SU-DHL-6 (cell line): ENCODE measurements around the gene TMEM233.

Experiments used
- H2AFZ ChIP-seq: fragments of 200-600 bp; sonication (generic); 2 replicates; pipeline ENCODE4 v1.6.1; 2014; ENCODE audit warnings: low read depth, mild to moderate bottlenecking, moderate library complexity, mixed read lengths, antibody characterized with exemption, low read length; ENCODE audit not compliant: severe bottlenecking
- H3F3A ChIP-seq: fragments of 200-600 bp; shearing (Covaris generic); 2 replicates; pipeline ENCODE4 v1.6.0; 2016; ENCODE audit warnings: antibody characterized with exemption, mild to moderate bottlenecking; ENCODE audit not compliant: insufficient read depth
- H3K27ac ChIP-seq: fragments of 200-600 bp; sonication (generic); 2 replicates; pipeline ENCODE4 v1.5.1; 2016; ENCODE audit warnings: low read depth, mild to moderate bottlenecking, low read length, moderate library complexity, mixed read lengths
- H3K27me3 ChIP-seq: fragments of 200-600 bp; sonication (generic), shearing (Covaris generic); 2 replicates; pipeline ENCODE4 v1.6.0; 2014; ENCODE audit warnings: mild to moderate bottlenecking, low read length
- H3K36me3 ChIP-seq: fragments of 200-600 bp; sonication (generic); 2 replicates; pipeline ENCODE4 v1.6.1; 2014; ENCODE audit warnings: mild to moderate bottlenecking, low read length, mixed read lengths
- H3K4me2 ChIP-seq: fragments of 300-600, 200-600 bp; shearing (Covaris generic), sonication (generic); 2 replicates; pipeline ENCODE4 v1.6.0; 2014; ENCODE audit warnings: low read length, low read depth, mild to moderate bottlenecking; ENCODE audit not compliant: poor library complexity, severe bottlenecking
- H3K4me3 ChIP-seq: fragments of 200-600 bp; sonication (generic); 2 replicates; pipeline ENCODE4 v1.5.1; 2014; ENCODE audit warnings: antibody characterized with exemption, low read length, mild to moderate bottlenecking, mixed read lengths; ENCODE audit not compliant: insufficient read depth, poor library complexity, severe bottlenecking
- H3K79me2 ChIP-seq: fragments of 200-600 bp; sonication (generic); 2 replicates; pipeline ENCODE4 v1.6.1; 2014; ENCODE audit warnings: mild to moderate bottlenecking, low read length, moderate library complexity; ENCODE audit not compliant: insufficient read depth
- H3K9ac ChIP-seq: fragments of 200-600 bp; sonication (generic); 2 replicates; pipeline ENCODE4 v1.7.0; 2014; ENCODE audit warnings: mild to moderate bottlenecking, low read length
- H3K9me2 ChIP-seq: fragments of 200-600 bp; sonication (generic); replicated peaks from 2 replicates; pipeline ENCODE4 v1.6.1; 2014; ENCODE audit warnings: low read length; ENCODE audit not compliant: insufficient read depth
- H3K9me3 ChIP-seq: fragments of 200-600 bp; sonication (generic); 2 replicates; pipeline ENCODE4 v1.6.1; 2014; ENCODE audit warnings: low read length, mixed read lengths; ENCODE audit not compliant: insufficient read depth
- H4K20me1 ChIP-seq: fragments of 200-600 bp; sonication (generic); 2 replicates; pipeline ENCODE4 v1.6.1; 2014; ENCODE audit warnings: low read depth, mild to moderate bottlenecking, antibody characterized with exemption, low read length, moderate library complexity, mixed read lengths
- CTCF ChIP-seq: fragments of 200-600 bp; sonication (generic); IDR thresholded peaks from one replicate; pipeline ENCODE4 v1.5.1; 2017; ENCODE audit warnings: antibody characterized with exemption, mild to moderate bottlenecking, low read length, moderate library complexity; ENCODE audit not compliant: insufficient read depth, poor library complexity, severe bottlenecking
- EZH2phosphoT487 ChIP-seq: fragments of 200-600 bp; sonication (generic), shearing (Covaris generic); conservative IDR thresholded peaks from 2 replicates; pipeline ENCODE4 v1.6.1; 2018; ENCODE audit warnings: mild to moderate bottlenecking, antibody characterized with exemption, low read length, moderate library complexity, mixed read lengths

TMEM233 gene

GRCh38 chr12:119631930-119632678 lies 38.5 kb downstream of the TMEM233 start:
- no peak overlapping the region for H3K4me2 ChIP-seq
- no peaks in the 10 kb centered on the region for H3K36me3 ChIP-seq
- H3K27me3 ChIP-seq: no peaks in the 10 kb centered on the region
- no peaks in the 10 kb centered on the region for H3F3A ChIP-seq
- H3K4me3 ChIP-seq: no peak overlapping the region
- no peak overlapping the region for H3K9ac ChIP-seq
- H4K20me1 ChIP-seq: no peaks in the 10 kb centered on the region
- no peaks in the 10 kb centered on the region for H3K79me2 ChIP-seq
- H3K9me3 ChIP-seq: no peaks in the 10 kb centered on the region
- no peak overlapping the region for H3K27ac ChIP-seq
- no peak for TF ChIP-seq CTCF
- TF ChIP-seq EZH2phosphoT487: no peak
- no peak overlapping the region for H2AFZ ChIP-seq
- no peaks in the 10 kb centered on the region for H3K9me2 ChIP-seq

GRCh38 chr12:119634743-119635142 lies 41.2 kb downstream of the TMEM233 start:
- Histone ChIP-seq H3K4me3 (no peak overlapping the region), H3K9me2 (no peaks in the 10 kb centered on the region), H4K20me1 (no peaks in the 10 kb centered on the region), H3K27me3 (no peaks in the 10 kb centered on the region), H3K4me2 (no peak overlapping the region), H3K9me3 (no peaks in the 10 kb centered on the region), H3K9ac (no peak overlapping the region), H3K27ac (no peak overlapping the region), H2AFZ (no peak overlapping the region), H3F3A (no peaks in the 10 kb centered on the region), H3K36me3 (no peaks in the 10 kb centered on the region), H3K79me2 (no peaks in the 10 kb centered on the region)
- TF ChIP-seq CTCF (no peak), EZH2phosphoT487 (no peak)

GRCh38 chr12:119642986-119643385 lies 49.4 kb downstream of the TMEM233 start:
- Histone ChIP-seq H3K9me2 (no peaks in the 10 kb centered on the region), H3K9me3 (no peaks in the 10 kb centered on the region), H3K36me3 (no peaks in the 10 kb centered on the region), H3F3A (no peaks in the 10 kb centered on the region), H2AFZ (no peak overlapping the region), H3K27me3 (no peaks in the 10 kb centered on the region), H3K9ac (no peak overlapping the region), H3K27ac (no peak overlapping the region), H3K79me2 (no peaks in the 10 kb centered on the region), H4K20me1 (no peaks in the 10 kb centered on the region), H3K4me2 (no peak overlapping the region), H3K4me3 (no peak overlapping the region)
- TF ChIP-seq EZH2phosphoT487: no peak
- no peak for TF ChIP-seq CTCF
